ENCODE results near the gene CPZ. TPM values are rescaled to one million over a fixed set of nuclear protein-coding genes. Genes with fewer than 3 reads are reported as not detected.

Gene CPZ
- total and polyA plus RNA-seq, 12 donors = 0.53 to 6.4 (median 3.9) TPM

- Histone ChIP-seq H3K4me1 (replicated peaks in 1 of 2) (no peaks in the 10 kb centered on the region), H3K36me3 (replicated peaks in 1 of 2) (no peaks in the 10 kb centered on the region), H3K27ac (no peak overlapping the region), H3K27me3 (peaks cover 15% of the 10 kb centered on the region), H3K4me3 (no peak overlapping the region), H3K9me3 (replicated peaks in 1 of 3) (no peaks in the 10 kb centered on the region)
- intact Hi-C loops (cut with DNase I) = loop anchor here in 1 of 2 donors (10.0 kb wide), 1 partner anchor 346 kb away; no protein-coding TSS in a partner anchor
- TF ChIP-seq POLR2A (IDR thresholded peaks at IDR 0.05) (no peak), CTCF (IDR thresholded peaks at IDR 0.05) (no peak)
- 73 to 83% (median 75%) methylated on average over 7 to 9 of the region's 9 CpGs; no CpG with 5 or more reads in 1 of the 4 donors for WGBS, 4 donors
- DNase-seq = no peak
Observed at GRCh38 chr4:8591114-8591513, 1.5 kb upstream of the CPZ start.

- no peak overlapping the region for H3K27ac ChIP-seq
- intact Hi-C loops (cut with DNase I) = loop anchor here in 1 of 2 donors (2.0 to 10.0 kb wide), 2 partner anchors 121 to 347 kb away; no protein-coding TSS in a partner anchor
- H3K4me1 ChIP-seq (replicated peaks in 1 of 2) = no peaks in the 10 kb centered on the region
- no peak overlapping the region for H3K4me3 ChIP-seq
- DNase-seq = no peak
- H3K36me3 ChIP-seq (replicated peaks in 1 of 2) = no peaks in the 10 kb centered on the region
- 56 to 70% (median 64%) methylated on average over 9 to 15 of the region's 15 CpGs for WGBS, 4 donors
- H3K27me3 ChIP-seq = peaks cover 15% of the 10 kb centered on the region
- TF ChIP-seq CTCF (IDR thresholded peaks at IDR 0.05) (no peak), POLR2A (IDR thresholded peaks at IDR 0.05) (no peak)
- H3K9me3 ChIP-seq (replicated peaks in 1 of 3) = no peaks in the 10 kb centered on the region
Observed at GRCh38 chr4:8591626-8592365, 769 bp upstream of the CPZ start.

DNA sequence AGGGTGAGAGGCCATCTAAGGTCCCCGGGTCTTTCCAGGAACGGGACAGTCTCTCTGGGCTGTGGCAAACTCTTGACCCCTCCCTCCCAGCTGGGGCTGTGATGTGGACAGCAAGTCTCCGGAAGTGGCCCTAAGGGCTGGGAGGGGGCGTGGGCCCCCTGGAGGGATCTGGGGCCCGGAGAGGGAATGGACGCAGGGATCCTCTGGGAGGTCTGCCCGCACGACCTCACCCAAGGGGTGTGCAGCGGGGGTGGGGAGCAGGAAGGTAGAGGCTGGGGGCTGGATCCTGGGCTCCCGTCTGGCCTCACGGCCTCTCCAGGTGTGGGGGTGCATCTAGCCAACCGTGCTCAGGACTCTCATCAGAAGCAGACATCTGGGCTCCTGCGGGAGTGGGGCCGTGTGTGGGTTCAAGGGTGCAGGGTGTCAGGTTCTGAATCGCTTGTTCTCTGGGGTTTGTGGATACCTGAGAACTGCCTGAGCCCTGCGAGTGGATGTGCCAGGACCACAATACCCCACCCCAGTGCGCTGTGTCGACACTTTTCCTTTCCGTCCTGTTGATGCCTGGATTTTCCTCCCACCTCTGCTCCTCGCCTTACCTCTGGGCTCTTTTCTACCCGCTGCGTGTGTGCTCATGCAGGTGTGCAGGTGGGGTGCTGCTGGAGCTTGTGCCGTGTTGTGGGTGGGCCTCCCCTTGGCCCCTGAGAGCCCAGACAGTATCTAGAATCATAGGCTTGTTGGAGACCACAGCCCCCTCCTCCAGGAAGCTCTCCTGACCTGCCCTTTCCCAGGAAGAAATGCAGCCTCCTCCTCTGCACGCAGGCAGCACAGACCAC lies 915 bp downstream of the CPZ start:
- peaks cover 15% of the 10 kb centered on the region for H3K27me3 ChIP-seq
- no peaks in the 10 kb centered on the region for H3K36me3 ChIP-seq (replicated peaks in 1 of 2)
- intact Hi-C loops (cut with DNase I) = loop anchor here (2.0 to 10.0 kb wide), 3 partner anchors 123 to 349 kb away; no protein-coding TSS in a partner anchor
- TF ChIP-seq CTCF (IDR thresholded peaks at IDR 0.05) (no peak), POLR2A (IDR thresholded peaks at IDR 0.05) (no peak)
- H3K27ac ChIP-seq = no peak overlapping the region
- H3K4me3 ChIP-seq = peak overlapping the region in 1 of 4 donors; percentile 32
- no peaks in the 10 kb centered on the region for H3K4me1 ChIP-seq (replicated peaks in 1 of 2)
- DNase-seq = no peak
- H3K9me3 ChIP-seq (replicated peaks in 1 of 3) = no peaks in the 10 kb centered on the region
- 17 to 49% (median 27%) methylated on average over 10 to 24 of the region's 24 CpGs for WGBS, 4 donors

All from adrenal gland (tissue), 12 donors.